GM19397 (cell line): Measurements from ENCODE around the gene SIRPG.
"Not testable (repeated sequence)": the region's sequence is repeated elsewhere in the genome, so short reads cannot be mapped to it uniquely, and the experiment has no call there.

Experiments used
- ATAC-seq: cut with Tn5 transposase; IDR thresholded peaks from one replicate; pipeline ENCODE4 v1.9.1; 2021; ENCODE audit warnings: mild to moderate bottlenecking, moderate library complexity; ENCODE audit not compliant: unreplicated experiment

The SIRPG gene

DNA sequence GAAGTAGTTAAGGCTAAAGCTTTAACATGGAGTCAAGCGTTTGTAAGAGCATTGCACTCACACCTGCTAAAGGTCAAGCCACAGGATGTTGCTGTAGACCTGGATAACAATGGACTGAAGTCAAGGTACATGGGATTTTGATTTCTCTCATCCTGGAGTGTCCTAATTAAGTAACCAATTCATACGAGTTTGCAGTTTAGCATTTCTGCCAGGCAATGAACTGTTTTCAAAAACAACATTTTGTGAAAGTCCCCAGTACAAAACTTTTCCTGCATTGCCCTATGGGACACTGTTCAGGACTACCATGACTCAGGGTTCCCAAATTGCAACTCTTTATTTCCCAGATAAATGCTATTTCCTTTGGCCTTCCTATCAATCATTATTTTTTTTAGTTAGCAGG, 20.4 kb downstream of the SIRPG start:
- no peak for ATAC-seq

DNA sequence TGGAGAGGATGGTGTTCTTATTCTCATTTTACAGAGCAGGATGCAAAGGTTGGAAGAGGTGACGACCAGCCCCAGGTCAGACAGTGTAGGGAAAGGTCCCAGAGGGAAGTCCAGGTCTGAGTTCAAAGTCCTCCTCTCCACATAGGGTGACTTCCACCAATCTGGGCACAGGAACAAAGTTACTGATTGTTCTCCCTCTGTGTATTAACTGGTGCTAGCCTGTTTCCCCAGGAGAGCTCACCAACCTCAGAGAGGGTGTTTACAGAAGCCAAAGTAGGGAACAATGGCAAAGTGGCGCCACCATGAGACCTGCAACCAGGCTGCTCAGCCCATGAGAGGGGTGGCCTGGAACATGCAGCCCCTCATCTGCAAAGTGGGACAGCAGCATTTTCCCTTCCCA, 21.0 kb downstream of the SIRPG start:
- no peak for ATAC-seq

DNA sequence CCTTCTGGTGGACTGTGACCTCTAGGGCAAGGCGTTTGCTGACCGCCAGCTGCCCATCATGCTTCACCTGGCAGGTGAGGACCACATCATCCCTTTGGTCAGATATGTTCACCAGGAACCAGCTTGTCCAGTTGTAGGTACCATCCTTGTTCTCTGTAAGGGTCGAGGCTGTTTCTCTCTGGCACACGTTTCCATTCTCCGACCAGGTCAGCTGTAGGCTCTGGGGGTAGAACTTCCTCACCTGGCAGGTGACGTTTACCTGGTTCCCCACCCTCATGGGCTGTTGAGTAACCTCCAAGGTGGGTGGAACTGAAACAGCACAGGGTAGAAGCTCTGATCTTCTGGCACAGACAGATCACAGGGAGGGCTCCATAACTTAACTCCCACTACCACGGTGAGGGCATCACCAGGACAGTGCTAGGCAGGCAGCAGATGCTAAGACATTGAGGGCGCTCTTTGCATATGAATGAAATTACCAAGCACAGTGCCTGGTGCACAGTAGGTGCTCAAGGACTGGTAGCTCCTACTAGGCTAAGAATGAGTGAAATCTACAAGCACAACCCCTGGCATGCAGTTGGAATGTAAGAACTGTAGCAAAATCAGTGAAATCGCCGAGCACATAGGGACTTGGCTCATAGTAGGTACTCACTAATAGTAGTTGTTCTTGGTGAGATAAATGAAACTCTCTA, 22.1 kb downstream of the SIRPG start:
- ATAC-seq = no peak

DNA sequence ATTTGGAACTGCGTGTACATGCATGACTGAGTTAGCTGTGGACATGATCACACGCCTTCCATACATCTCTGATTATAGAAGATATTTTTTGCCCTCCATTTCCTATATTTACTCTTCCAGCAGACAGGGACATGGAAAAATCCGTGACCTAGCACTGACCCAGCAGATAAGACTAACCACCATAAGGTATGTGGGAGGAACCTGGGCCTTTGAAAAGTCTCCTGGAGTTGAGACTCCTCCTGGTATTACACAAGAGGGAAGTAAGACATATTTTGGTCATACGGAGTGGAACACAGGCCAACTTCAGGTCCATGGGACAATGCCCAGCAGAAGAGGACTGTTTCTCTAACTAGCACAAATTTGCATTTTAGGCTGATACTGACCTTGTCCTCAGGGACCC, 24.0 kb downstream of the SIRPG start:
- ATAC-seq = no peak

DNA sequence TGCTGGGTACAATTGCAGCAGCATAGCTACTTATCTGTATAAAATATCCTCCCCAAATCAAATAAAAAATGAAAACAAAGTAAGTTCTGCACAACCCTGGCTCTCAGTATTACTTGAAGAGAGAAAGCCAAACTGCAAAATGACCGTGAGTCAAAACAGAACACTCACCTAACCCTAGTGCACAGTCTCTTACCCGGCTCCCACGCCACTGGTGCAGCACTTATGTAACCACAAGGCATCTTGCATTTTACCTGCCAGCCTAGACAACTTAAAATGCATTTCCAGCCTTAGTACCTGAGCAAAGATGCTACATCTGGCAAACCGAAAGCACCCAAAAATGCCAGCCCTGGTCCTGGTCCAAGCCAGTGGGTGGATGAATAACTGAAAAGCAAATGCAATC, 25.4 kb downstream of the SIRPG start:
- no peak for ATAC-seq

DNA sequence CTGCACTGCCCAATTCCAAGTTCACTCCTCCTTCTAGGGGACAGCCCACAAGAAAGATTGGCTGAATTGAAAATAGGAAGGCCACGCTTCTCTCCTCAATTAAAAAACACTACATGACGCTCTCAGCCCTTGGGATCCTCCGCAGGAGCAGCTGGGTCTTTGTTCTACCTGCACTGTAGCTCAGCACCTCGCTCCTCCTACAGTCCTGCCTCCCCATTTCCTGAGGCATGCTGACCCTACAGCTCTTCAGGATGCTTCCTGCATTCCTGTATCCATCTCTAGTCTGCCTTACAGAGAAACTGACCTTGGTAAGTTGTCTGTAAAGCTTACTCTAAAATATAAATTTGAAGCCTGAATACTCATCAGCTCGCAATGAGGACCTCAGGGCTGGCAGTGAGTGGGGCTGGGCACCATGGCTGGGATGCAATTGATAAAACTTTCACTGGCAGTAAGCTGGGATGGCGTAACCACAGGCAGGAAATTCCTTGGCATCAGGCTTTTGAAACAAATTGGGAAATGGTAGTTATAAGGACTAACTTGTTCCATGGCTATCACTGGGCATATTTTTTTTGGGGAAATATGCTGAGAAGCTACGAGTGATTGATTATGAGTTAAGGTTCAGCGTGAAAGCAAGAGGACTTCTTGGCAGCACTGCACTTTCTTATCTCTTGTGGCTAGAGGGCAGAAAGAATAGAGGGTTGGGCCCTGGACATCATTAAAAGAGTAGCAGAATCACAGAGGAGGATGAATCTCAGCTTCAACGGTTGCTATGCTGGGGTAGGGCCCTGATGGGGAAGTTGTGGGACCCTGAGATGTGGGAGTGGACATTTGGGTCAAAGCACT, 26.0 kb downstream of the SIRPG start:
- no peak for ATAC-seq

DNA sequence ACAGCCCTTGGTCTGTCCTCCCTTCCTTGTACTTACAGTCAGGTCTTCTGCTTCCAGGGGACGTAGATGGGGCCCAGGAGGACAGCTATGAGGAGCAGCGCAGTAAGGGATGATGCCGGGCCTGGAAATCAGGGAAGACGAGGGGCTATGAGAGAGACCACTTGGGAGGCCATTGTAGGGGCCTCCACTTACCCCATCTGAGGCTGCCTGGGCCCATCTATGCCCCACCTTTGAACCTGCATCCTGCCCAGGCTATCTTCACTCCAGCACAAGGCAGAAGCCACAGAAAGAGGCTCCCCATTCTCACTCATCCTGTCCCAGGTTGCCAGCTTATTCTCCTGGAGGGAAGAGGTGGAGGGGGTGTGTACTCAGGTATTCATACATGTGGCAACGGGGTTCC, 27.4 kb downstream of the SIRPG start:
- ATAC-seq = no peak

DNA sequence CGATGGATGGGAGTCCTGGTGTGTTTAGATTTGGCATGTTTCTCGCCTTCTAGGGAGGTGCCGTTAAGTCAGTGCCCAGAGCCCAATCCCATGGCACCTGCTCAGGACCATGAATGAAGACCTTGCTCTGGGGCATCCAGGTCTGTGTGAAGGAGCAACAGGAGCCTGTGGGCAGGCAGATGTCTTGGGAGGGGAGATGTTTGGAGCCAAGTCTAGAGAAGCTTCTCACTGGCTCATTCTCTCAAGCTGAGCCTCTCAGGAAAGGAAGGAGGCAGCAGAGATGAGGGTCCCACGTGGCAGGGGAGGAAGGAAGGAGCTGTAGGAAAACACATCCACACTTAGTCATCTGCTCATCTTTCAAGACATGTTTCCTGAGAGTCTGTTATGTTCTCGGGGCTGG, 28.3 kb downstream of the SIRPG start:
- ATAC-seq = no peak

DNA sequence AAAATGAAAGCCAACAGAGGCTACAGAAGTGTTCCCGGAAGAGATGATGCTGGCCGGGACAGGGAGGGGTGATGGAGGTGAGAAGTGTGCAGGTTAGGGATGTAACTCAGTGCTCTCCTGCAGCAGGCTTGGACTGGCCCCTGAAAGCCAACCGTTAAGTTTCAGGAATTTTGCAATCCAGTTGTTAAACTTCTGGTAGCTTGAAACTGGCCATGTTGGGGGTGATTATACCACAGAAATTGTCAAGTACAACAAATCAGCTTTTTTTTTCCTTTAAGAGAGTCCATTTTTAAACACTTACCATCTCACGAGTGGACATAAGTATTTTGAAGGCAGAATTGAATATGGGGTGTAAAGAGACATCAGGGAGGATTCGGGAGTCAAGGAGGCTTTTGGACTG, 29.0 kb downstream of the SIRPG start:
- no peak for ATAC-seq

DNA sequence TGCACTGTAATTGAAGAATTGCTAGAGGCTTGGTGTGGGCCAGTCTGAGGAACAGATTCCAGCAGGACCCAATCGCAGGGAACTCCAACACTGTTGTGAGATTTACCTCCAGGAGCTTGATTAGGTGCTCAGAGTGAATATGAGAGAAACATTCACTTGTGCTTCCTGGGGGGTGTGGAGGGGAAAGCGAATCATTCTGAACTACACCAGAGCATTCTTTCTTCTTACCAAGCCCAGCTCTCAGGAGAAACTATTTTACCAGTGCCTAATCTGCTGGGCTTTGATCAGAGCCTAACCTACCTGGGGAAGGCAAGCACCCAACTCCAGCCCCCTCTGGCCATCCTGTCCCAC, 30.4 kb downstream of the SIRPG start:
- no peak for ATAC-seq

DNA sequence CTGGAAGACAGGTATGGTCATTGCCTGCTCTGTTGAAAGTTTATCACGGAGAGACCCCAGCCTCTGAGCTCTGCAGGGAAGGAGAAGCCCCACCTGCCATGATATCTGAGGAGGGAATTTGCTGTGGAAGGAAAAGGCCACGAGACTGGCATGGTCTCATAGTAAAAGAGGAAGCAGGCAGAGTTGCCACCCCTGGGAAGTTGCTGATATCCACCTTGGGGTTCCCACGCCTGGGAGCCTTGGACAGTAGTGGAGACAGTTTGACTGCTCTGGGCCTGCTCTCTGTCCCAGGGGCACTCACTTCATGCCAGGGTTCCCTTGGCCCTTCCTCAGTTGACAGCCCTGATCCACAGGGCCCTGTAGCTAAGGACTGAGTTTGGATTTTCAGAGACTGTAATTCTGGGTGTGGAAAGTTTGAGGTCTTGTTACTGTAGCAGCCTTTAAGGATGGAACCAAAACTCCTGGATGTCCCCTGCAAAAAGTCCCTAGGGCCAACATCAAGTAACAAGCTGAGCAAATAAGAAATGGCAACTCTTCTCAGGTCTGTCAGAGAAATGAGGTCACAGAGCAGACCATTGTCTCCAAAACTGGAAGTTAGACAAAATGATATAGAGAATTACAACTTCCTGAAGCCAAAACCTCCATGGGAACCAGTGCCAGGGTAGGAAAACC, 30.9 kb downstream of the SIRPG start:
- no peak for ATAC-seq

DNA sequence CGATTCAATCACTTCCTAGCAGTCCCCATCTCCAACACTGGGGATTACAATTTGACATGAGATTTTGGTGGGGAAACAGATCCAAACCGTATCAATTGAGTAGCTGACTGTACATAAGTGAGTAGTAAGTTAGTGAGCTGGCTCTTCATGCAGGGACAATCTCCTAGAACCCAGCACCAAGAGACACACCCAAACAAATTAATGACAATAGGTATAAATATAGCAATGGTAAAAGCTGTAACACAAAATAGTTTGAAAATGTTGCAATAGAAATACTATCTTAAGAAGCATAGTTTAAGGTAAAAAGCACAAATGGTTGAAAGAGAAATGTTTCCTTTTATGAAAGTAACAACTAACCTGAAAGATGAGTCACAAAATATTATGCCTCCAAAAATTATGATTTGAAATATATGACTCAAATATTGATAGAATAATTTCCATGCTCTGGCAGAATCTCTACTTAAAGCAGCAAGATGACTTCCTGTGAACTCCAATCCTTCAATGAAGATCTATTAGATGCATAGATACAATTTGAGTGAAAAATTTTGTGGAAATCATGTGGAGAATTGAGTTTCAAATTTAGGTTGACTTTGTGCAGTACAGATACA, 32.4 kb downstream of the SIRPG start:
- ATAC-seq = no peak

DNA sequence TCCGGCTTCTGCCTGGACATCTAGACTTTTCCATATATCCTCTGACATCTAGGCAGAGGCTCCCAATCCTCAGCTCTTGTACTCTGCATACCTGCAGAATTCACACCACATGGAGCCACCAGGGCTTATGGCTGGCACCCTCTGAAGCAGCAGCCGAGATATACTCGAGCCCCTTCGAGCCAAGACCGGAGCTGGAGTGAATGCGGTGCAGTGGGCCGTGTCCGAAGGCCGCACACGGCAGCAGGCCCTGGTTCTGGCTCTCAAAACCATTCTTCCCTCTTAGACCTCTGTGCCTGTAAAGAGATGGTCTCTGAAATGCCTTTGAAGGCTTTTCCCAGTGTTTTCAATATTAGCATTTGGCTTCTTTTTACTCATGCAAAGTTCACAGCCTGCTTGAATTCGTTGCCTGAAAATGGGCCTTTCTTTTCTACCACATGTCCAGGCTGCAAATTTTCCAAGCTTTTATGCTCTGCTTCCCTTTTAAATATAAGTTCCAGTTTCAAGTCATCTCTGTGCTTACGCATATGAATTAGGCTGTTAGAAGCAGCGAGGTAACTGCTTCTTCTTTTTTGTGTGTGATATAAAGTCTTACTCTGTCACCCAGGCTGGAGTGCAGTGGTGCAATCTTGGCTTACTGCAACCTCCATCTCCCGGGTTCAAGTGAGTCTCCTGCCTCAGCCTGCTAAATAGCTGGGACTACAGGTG, 33.9 kb downstream of the SIRPG start:
- no peak for ATAC-seq

DNA sequence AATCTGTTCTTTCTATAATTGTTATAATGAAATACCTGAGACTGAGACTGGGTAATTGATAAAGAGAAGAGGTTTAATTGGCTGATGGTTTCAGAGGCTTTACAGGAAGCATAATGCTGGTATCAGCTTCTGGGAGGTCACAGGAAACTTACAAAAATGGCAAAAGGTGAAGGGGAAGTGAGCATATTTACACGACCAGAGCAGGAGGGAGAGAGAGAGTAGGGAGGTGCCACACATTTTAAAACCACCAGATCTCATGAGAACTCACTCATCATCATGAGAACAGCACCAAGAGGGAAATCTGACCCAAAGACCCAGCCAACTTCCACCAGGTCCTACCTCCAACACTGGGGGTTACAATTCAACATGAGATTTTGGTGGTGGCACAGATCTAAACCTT, 35.1 kb downstream of the SIRPG start:
- ATAC-seq = no peak

DNA sequence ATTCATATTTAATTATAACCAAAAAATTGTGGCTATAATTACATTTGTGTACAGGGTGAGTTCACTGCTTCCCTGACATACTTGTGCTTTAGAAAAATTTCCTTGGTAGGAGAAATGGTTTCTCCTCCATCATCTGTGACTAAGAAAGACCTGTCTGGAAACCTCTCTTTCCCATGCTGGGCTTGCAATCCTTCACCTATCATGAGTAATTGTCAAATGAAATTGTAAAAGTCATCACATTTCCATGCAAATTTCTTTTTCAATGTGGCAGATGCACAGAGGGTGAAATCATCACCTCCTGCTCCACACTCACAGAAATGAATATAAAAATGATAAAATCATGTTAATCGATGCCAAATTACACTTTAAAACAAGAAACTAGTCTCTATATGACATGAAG, 36.3 kb downstream of the SIRPG start:
- no peak for ATAC-seq

DNA sequence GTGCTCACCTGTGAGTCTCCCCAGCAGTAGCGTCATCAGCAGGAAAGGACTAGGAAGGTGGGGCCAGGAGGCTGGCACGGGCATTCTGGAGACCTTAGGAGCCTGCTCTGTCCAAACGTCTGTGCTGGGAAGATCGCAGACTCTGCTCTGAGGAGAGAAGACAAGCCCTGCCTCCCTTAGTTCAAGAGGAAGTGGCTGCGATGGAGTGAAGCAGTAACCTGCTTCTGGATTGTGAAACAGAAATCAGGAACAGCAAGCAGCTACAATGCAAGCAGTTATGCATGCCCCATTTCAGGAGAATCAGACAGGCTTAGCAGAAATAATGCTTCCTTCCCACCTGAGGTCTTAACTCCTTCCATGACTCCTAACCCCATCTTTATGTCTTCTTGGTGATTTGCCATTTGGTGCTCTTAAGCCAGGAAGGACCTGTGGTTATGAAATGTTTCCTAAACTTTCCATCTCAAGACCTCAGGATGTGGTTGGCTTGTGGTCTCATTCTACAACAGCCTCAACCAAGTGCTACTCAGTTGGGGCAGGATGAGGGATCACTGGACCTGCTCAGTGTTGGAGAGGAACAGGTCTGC, 37.6 kb downstream of the SIRPG start, which contains the start of gene SIRPB1:
Gene SIRPB1, minus strand, starts transcription at position 149 of the 584 bp plus-strand sequence. Its CDS starts 65 bp downstream, at position 84.
- ATAC-seq = no peak

DNA sequence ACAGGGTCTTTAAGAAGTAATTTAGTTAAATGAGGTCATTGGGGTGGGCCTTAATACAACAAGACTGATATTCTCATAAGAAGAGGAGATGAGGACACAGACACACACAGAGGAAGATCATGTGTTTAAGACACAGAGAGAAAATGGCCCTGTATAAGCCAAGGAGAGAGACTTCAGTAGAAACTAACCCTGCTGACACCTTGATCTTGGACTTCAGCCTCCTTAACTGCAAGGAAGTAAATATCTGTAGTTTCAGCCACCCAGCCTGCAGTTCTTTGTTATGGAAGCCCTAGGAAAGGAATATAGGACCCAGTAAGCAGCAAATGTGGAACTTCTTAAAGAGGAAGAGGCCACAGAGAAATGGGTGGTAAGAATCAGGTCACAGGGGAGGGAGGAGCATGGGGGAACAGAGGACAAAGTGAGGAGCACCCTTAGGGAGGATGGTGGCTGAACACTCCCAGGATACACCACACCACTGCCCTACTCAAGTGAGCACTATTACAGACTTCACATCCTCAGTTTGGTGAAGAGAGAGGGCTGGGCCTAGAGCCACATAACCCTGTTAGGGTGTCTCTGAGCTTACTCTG, 38.5 kb downstream of the SIRPG start:
- ATAC-seq = no peak

DNA sequence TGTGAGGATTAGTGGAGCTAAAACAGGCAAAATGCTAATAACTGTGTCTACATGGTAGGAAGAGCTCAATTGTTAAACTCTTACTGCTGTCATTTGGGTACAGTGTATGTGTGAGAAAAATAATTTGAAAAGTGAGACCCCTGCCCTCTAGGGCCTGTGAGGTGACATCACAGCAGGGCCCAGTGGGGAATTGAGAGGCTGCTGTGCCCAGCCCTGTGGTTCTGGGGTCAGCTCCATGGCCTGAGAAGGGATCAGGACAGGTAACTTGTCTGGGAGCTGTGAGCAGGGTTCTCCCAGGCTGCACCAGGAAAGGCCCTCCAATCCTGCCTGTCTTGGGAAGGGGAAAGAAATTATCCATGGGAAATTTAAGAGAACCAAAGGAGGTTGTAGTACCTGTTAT, 39.1 kb downstream of the SIRPG start:
- ATAC-seq = no peak

DNA sequence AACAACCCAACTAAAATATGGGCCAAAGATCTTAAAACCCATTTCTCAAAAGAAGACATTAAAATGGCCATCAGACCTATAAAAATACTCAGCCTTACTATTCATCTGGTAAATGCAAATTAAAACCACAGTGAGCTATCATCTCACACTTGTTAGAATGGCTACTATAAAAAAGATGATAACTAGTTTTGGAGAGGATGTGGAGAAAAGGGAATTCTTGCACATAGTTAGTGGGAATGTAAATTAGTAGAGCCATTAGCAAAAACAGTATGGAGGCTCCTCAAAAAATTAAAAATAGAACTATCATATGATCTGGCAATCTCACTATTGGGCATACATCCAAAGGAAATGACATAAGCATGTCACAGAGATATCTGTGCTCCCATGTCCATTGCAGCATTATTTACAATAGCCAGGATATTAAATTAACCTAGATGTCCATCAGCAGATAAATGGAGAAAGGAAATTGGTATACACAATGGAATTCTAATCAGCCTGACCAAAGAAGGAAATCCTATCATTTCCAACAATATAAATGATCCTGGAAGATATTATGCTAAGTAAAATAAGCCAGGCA, 40.6 kb downstream of the SIRPG start:
- no peak for ATAC-seq

DNA sequence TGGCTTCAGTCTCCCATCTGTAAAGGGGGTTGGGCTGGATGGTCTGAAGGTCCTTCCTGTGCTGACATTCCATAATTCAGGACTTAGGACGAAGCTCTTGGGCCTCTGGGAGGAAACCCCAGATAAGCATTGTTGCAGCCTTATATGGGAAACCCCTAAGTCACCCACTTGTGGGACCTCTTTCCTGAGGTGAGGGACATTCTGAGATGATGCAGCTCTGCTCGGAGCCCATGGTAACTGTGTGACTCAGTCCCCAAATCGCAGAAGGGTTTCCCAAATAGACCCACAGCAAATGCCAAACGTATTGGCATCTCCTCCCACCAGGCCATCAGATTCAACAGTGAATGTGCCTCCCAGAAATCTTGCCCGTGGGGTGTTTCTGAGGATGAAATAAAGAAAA, 47.2 kb downstream of the SIRPG start:
- not testable (repeated sequence) for ATAC-seq
